Subcutaneous adipose tissue (tissue), 4 donors: ENCODE measurements around the gene CDC42BPA. TPM values are rescaled to one million over a fixed set of nuclear protein-coding genes. Genes with fewer than 3 reads are reported as not detected.

ENCODE experiments used
- total RNA-seq, 4 donors: library from RNA; depleted of rRNA; stranded (reverse); fragments of >200 nt; gene quantifications; one replicate each; pipeline ENCODE4 v1.1.0, GENCODE V29; 2016
- TF ChIP-seq, protein P1 (sequence below): fragments of 450-650 bp; IDR thresholded peaks from one replicate; pipeline ENCODE4 v1.5.1; 2016; ENCODE audit warnings: low read depth, mild to moderate bottlenecking, control low read depth, antibody characterized with exemption, moderate library complexity

Gene CDC42BPA
- total RNA-seq, 4 donors from 2014 or later = 43.2 to 68.2 (median 55.3) TPM

DNA sequence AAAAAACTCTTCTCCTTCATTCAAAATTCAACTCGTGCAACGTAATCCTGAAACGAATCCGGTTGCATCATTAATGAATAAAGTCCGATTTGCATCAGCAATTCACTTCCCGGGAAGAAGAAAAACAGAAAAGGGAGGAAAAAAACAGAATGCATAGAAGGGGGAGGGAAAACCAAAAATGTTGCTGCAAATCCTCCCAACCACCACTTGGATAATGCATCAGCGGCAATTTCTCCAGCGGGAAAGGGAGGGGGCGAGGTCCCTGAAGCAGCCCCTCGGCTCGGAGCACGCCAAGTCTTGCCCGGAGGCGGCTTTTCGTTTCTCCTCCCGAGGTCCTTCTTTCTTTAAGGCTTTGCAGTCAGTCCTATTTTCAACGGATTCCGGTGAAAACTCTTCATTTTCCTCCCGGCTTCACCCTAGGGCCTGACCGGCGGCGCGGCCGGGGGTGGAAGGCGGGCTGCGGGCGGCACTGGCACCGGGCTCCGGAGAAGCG is 723 bp downstream of the CDC42BPA start:
- TF ChIP-seq, protein P1, sequence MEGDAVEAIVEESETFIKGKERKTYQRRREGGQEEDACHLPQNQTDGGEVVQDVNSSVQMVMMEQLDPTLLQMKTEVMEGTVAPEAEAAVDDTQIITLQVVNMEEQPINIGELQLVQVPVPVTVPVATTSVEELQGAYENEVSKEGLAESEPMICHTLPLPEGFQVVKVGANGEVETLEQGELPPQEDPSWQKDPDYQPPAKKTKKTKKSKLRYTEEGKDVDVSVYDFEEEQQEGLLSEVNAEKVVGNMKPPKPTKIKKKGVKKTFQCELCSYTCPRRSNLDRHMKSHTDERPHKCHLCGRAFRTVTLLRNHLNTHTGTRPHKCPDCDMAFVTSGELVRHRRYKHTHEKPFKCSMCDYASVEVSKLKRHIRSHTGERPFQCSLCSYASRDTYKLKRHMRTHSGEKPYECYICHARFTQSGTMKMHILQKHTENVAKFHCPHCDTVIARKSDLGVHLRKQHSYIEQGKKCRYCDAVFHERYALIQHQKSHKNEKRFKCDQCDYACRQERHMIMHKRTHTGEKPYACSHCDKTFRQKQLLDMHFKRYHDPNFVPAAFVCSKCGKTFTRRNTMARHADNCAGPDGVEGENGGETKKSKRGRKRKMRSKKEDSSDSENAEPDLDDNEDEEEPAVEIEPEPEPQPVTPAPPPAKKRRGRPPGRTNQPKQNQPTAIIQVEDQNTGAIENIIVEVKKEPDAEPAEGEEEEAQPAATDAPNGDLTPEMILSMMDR = no peak

GRCh38 chr1:227317011-227317451 is 1.3 kb downstream of the CDC42BPA start:
- TF ChIP-seq, protein P1 = no peak

GRCh38 chr1:227316456-227316855 is 1.8 kb downstream of the CDC42BPA start:
- TF ChIP-seq, protein P1 = no peak

- TF ChIP-seq, protein P1 = no peak
These were observed 2.5 kb downstream of the CDC42BPA start for GRCh38 chr1:227315629-227316346.

GRCh38 chr1:227314014-227314848 is 4.1 kb downstream of the CDC42BPA start:
- TF ChIP-seq, protein P1 = no peak

DNA sequence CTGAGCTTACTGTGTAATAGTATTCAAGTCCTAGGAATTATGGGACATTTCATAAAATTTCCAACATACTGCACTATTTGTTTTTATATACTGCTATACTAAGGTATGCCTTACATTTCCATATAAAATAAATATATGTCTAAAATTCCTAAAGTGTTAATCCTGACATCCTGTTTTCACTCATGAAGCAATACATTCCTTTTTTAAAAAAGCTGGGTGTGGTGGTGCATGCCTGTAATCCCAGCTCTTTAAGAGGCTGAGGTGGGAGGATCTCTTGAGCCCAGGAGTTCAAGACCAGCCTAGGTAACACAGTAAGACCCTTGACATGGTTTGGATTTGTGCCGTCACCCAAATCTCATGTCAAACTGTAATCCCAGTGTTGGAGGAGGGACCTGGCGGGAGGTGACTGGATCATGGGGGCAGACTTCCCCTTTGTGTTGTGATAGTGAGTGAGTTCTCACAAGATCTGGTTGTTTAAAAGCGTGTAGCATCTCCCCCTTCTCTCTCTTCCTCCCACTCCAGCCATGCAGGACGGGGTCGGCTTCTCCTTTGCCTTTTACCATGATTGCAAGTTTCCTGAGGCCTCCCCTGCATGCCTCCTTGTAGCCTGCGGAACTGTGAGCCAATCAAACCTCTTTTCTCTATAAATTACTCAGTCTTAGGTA is 5.8 kb downstream of the CDC42BPA start:
- TF ChIP-seq, protein P1 = no peak
